Stimulated activated CD4-positive, alpha-beta T cell treated with anti-CD3 and anti-CD28 coated beads, TNF-alpha, amount 100 ng/mL, for 24 hours (primary cell): ENCODE measurements around the gene IRX3.
"Not testable (repeated sequence)": the region's sequence is repeated elsewhere in the genome, so short reads cannot be mapped to it uniquely, and the experiment has no call there.

Experiments used
- DNase-seq, 3 experiments: peaks; one replicate each; pipeline ENCODE4 v3.0.0-alpha.2; 2020; ENCODE audit warnings: low read depth in 3 of 3

IRX3 gene

DNA sequence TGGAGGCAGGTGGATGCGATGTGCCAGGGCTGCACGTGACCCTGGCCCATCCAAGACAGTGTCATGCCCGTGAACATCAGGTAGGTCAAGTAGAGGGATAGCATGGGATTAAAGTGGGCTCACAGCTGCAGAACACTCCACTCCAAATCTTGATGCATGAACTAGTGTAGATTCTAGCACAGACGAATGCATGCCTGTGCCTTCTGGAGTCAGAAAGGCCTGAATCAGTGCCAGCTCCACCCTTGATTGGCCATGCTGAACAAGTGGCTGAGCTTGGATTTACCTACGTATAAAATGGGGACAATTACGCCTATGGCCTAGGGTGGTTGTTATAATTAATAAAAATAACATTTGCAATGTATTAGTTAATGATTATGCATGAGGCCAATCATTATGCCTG, 10.6 kb downstream of the IRX3 start:
- no peak for DNase-seq

DNA sequence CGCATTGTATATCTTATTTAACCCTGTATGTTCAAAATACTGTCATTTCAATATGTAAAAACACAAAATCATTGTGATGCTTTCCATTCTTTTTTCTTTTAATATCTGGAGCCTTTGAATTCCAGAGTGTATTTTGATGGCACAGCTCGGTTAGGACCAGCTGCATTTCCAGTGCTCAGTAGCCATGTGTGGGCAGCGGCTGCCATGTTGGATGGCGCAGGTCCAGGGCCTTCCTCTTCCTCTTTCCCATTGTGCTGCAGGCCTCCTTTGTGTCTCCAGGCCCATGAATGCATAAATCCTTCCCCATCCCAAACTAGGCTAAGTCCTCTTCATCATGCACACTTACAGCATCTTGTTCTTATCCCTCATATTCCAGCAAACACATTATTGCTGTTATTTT, 13.0 kb downstream of the IRX3 start:
- DNase-seq: no peak

- DNase-seq: no peak
Measured at GRCh38 chr16:54270711-54271110, 15.9 kb downstream of the IRX3 start.

DNA sequence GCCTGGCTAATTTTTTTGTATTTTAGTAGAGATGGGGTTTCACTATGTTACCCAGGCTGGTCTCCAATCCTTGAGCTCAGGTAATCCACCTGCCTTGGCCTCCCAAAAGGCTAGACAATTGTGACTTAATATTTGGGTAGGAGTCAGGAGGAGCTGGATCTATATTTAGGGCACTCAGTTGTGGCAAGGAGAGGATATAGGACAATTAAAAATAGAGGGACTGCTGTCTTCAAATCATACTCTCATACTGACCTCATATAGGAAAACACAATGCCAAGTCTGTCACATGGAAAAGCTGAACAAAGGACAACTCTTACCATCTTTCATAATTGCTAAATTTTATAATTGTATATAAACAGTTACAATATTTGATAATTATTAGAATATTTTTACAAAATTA, 17.1 kb downstream of the IRX3 start:
- DNase-seq: no peak

GRCh38 chr16:54268766-54269165, 17.8 kb downstream of the IRX3 start:
- DNase-seq: no peak

DNA sequence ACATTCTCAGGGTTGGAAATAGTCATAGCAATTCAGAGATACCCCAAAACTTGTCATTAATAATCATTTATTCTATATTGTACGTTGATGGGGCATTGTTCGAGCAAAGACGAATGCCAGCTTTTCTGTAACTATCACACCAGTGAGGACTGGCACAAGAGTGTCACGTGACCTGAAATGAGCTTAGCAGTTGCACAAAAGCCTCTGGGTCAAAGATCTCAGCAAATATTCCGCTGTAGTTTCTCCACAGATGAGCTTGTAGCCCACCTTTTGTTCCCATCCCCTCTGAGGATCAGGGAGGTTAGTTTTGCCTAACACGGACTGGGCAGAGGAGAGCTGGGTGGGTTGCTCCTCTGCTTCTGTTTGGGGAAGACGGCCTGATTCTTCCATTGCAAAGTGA, 18.2 kb downstream of the IRX3 start:
- no peak for DNase-seq

GRCh38 chr16:54266363-54266955, 20.1 kb downstream of the IRX3 start:
- DNase-seq: no peak

- no peak for DNase-seq
Measured at GRCh38 chr16:54265575-54266107, 20.9 kb downstream of the IRX3 start.

DNA sequence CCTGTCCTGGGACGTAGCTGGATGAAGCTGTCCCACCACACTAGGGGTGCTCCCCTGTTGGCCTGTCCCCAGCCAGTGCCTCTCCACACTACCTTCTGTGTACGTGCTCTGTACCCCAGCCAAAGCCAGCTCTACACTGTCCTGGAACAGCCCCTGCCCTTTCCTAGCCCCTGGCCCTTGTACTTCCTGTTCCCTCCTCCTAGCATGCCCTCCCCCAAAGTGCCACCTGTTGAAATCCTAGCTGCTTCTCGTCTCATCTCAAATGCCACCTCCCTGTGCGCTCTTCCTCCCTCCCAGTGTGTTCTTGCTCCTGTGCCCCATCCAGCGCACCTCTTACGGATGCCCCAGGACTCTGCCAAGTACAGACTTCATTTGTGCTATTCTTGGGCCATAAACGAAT, 33.5 kb downstream of the IRX3 start:
- no peak for DNase-seq

GRCh38 chr16:54248863-54249710, 37.5 kb downstream of the IRX3 start:
- no peak for DNase-seq

DNA sequence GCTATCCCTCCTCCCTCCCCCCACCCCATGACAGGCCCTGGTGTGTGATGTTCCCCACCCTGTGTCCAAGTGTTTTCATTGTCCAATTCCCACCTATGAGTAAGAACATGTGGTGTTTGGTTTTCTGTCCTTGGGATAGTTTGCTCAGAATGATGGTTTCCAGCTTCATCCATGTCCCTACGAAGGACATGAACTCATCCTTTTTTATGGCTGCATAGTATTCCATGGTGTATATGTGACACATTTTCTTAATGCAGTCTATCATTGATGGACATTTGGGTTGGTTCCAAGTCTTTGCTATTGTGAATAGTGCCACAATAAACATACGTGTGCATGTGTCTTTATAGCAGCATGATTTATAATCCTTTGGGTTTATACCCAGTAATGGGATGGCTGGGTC, 38.9 kb downstream of the IRX3 start:
- not testable (repeated sequence) for DNase-seq

GRCh38 chr16:54246454-54246821, 40.1 kb downstream of the IRX3 start:
- no peak for DNase-seq

DNA sequence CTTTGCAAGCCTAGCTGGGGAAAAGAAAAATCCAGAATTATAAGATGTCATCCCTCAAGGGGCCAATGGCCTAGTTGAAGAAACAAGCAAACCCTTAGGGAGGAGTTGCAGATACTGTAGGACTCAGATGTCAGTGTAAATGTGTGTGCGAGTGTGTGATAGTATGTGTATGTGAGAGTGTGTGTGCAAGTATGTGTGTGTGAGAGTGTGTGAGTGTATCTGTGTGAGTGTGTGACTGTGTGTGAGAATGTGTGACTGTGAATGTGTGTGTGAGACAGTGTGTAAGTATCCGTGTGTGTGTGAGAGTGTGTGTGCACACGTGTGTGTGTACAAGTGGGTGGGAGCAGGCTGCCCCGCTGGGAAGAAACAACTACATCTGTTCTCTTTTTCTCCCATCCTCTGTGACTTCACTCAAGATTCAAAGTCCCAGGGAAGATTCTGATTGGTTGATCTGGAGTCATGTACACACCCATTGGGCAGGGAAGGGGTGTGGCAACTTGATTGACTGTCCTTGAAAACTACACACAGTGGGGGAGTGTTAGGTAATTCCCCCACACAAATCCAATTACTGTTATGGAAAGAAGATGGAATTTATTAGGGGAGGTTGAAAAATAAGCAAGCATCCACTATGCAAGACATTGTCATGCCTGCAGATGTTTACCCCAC, 40.7 kb downstream of the IRX3 start:
- no peak for DNase-seq

GRCh38 chr16:54244061-54244886, 42.3 kb downstream of the IRX3 start:
- DNase-seq: no peak

GRCh38 chr16:54243202-54243601, 43.4 kb downstream of the IRX3 start:
- no peak for DNase-seq

- DNase-seq: no peak
Measured at GRCh38 chr16:54242199-54242598, 44.4 kb downstream of the IRX3 start.

- no peak for DNase-seq
Measured at GRCh38 chr16:54241525-54241924, 45.1 kb downstream of the IRX3 start.

- DNase-seq: no peak
Measured at GRCh38 chr16:54240271-54241129, 46.1 kb downstream of the IRX3 start.

GRCh38 chr16:54239456-54239855, 47.1 kb downstream of the IRX3 start:
- DNase-seq: no peak

DNA sequence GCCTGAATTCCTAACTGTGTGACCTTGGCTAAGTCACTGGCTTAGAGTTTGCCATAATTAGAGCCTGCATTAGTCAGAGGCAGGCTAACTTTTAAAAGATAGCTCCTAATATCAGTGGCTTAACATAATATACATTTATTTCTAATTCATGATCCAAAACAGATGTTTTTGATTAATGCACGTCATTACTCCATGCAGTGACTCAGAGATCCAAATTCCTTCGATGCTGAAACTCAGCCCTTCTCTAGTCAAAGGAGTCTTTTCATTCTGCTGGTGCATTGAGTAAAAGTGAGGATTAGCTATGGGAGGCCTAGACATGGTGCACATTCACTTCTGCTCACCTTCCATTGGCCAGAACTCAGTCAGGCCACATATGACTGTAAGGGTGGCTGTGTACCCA, 49.8 kb downstream of the IRX3 start:
- no peak for DNase-seq

GRCh38 chr16:54233615-54234014, 53.0 kb downstream of the IRX3 start:
- no peak for DNase-seq
